Left lung (tissue), 10 donors: Measurements from ENCODE around the gene TBL1XR1. TPM values are rescaled to one million over a fixed set of nuclear protein-coding genes. Genes with fewer than 3 reads are reported as not detected.

Experiments
- ATAC-seq: fragments of 200-7000 bp; cut with Tn5 transposase; one replicate; pipeline ENCODE4 v1.9.1; 2020; ENCODE audit warnings: moderate library complexity
- DNase-seq, 4 donors: peaks; one replicate each; pipeline ENCODE4 v3.0.0-alpha.2; 2013 to 2020
- H3K27ac ChIP-seq, 2 donors: fragments of 200-600 bp; sonication (generic) in 1 of 2; one replicate each; pipeline versions ENCODE4 v1.5.0 to v1.8.0; 2020 to 2021
- H3K27me3 ChIP-seq, 2 donors: fragments of 200-600 bp; sonication (generic) in 1 of 2; one replicate each; pipeline versions ENCODE4 v1.5.0 to v1.8.0; 2020 to 2021
- H3K36me3 ChIP-seq, 2 donors: fragments of 200-600 bp; sonication (generic) in 1 of 2; one replicate each; pipeline versions ENCODE4 v1.5.0 to v1.8.0; 2020 to 2021
- H3K4me1 ChIP-seq, 2 donors: fragments of 200-600 bp; one replicate each; pipeline ENCODE4 v1.8.0; 2021
- H3K4me3 ChIP-seq, 2 donors: fragments of 200-600 bp; sonication (generic) in 1 of 2; one replicate each; pipeline versions ENCODE4 v1.5.0 to v1.8.0; 2020 to 2021; ENCODE audit warnings: mild to moderate bottlenecking in 1 of 2
- H3K9me3 ChIP-seq, 2 donors: fragments of 200-600 bp; sonication (generic) in 1 of 2; one replicate each; pipeline versions ENCODE4 v1.5.0 to v1.8.0; 2020 to 2021
- CTCF ChIP-seq, 2 donors: fragments of 200-600 bp; sonication (generic) in 1 of 2; IDR thresholded peaks; one replicate each; pipeline versions ENCODE4 v1.5.0 to v1.8.0; 2021; ENCODE audit warnings: antibody characterized with exemption in 2 of 2
- intact Hi-C, 2 donors: fragments of 100-400 bp; cut with DNase I; formaldehyde crosslinking; loops; one replicate each; pipeline versions ENCODE4 v1.11.2 to v1.14.2; 2022
- polyA plus RNA-seq, 6 donors: library from polyadenylated mRNA; unstranded; fragments of 120-200 nt; gene quantifications; one replicate each; pipeline ENCODE4 v1.2.1, GENCODE V29; 2013; ENCODE audit not compliant: insufficient read length in 6 of 6
- total RNA-seq, 2 donors: library from RNA; stranded (reverse); fragmentation: NEBNext Ultra II Directional; extraction: Animal tissue kit (Norgen Biotek cat#: 25700); gene quantifications; one replicate each; pipeline ENCODE4 v1.2.1, GENCODE V29; 2021
- donor health status: DM: no; HTN: yes; CAD: no.
- donor health status: DM: no; HTN: no; CAD: no.

Gene TBL1XR1
- total and polyA plus RNA-seq, 8 donors: 116 to 202 (median 155) TPM

DNA sequence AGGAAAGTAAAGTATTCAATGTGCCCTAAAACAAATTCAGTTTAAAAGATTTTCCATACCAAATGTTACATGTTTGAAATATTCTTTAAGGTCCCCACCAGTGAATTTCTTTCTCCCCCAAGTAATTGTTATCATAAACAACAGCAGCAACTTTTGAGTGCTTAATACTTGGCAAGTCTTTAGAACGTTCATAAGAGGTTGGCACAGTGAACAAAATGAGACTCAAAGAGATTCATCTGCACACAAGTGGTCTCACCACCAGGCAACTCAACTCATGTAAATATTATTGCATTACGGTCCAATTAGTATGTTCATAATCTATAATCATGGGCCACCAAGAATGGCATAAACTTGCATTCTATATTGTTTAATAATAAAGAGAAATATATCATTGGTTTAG lies 98.7 kb downstream of the TBL1XR1 start:
- Histone ChIP-seq H3K9me3 (peaks cover 0 to 6% of the 10 kb centered on the region in 2 donors), H3K27me3 (no peaks in the 10 kb centered on the region), H3K4me1 (peaks cover 8 to 16% of the 10 kb centered on the region in 2 donors), H3K4me3 (no peak overlapping the region), H3K36me3 (no peaks in the 10 kb centered on the region), H3K27ac (no peak overlapping the region)
- no peak for ATAC-seq
- no peak for TF ChIP-seq CTCF (IDR thresholded peaks at IDR 0.05)
- intact Hi-C loops: no loop called here
- DNase-seq: no peak

- no peaks in the 10 kb centered on the region for H3K27me3 ChIP-seq
- ATAC-seq (no peak), DNase-seq (no peak)
- no peak overlapping the region for H3K27ac ChIP-seq
- peaks cover 0 to 4% of the 10 kb centered on the region in 2 donors for H3K4me1 ChIP-seq
- intact Hi-C loops: no loop called here
- H3K36me3 ChIP-seq: no peaks in the 10 kb centered on the region
- no peak overlapping the region for H3K4me3 ChIP-seq
- H3K9me3 ChIP-seq: peaks cover 0 to 10% of the 10 kb centered on the region in 2 donors
- no peak for TF ChIP-seq CTCF (IDR thresholded peaks at IDR 0.05)
These were observed 100.7 kb downstream of the TBL1XR1 start for GRCh38 chr3:177096615-177097014.

- intact Hi-C loops: no loop called here
- H3K9me3 ChIP-seq: peaks cover 0 to 12% of the 10 kb centered on the region in 2 donors
- ATAC-seq (no peak), DNase-seq (no peak)
- no peak overlapping the region for H3K4me3 ChIP-seq
- H3K4me1 ChIP-seq: peaks cover 4 to 17% of the 10 kb centered on the region in 2 donors
- no peaks in the 10 kb centered on the region for H3K36me3 ChIP-seq
- TF ChIP-seq CTCF (IDR thresholded peaks at IDR 0.05): no peak
- no peaks in the 10 kb centered on the region for H3K27me3 ChIP-seq
- no peak overlapping the region for H3K27ac ChIP-seq
These were observed 103.3 kb downstream of the TBL1XR1 start for GRCh38 chr3:177093966-177094365.

- no peaks in the 10 kb centered on the region for H3K36me3 ChIP-seq
- H3K27ac ChIP-seq: peak overlapping the region in 1 of 2 donors; percentile 38
- intact Hi-C loops: no loop called here
- no peaks in the 10 kb centered on the region for H3K27me3 ChIP-seq
- H3K4me1 ChIP-seq: peaks cover 5 to 23% of the 10 kb centered on the region in 2 donors
- DNase-seq (no peak), ATAC-seq (no peak)
- H3K9me3 ChIP-seq: peaks cover 0 to 10% of the 10 kb centered on the region in 2 donors
- TF ChIP-seq CTCF (IDR thresholded peaks at IDR 0.05): no peak
- no peak overlapping the region for H3K4me3 ChIP-seq
These were observed 107.4 kb downstream of the TBL1XR1 start for GRCh38 chr3:177089901-177090300.

GRCh38 chr3:177089110-177089509 lies 108.2 kb downstream of the TBL1XR1 start:
- Histone ChIP-seq H3K4me3 (no peak overlapping the region), H3K27ac (no peak overlapping the region), H3K4me1 (peaks cover 5 to 23% of the 10 kb centered on the region in 2 donors), H3K9me3 (peaks cover 0 to 7% of the 10 kb centered on the region in 2 donors), H3K36me3 (no peaks in the 10 kb centered on the region), H3K27me3 (no peaks in the 10 kb centered on the region)
- intact Hi-C loops: no loop called here
- ATAC-seq (no peak), DNase-seq (no peak)
- TF ChIP-seq CTCF (IDR thresholded peaks at IDR 0.05): no peak
